NCI-H446 treated with DMSO at 0.1 percent for 48 hours (cell line): ENCODE measurements around the gene LGI4.
"Not testable (repeated sequence)": the region's sequence is repeated elsewhere in the genome, so short reads cannot be mapped to it uniquely, and the experiment has no call there.

ENCODE experiments used
- DNase-seq: peaks from one replicate; lab custom pipeline; 2025; lab: John Stamatoyannopoulos, UW

Gene LGI4

GRCh38 chr19:35160629-35161433, 26.0 kb upstream of the LGI4 start:
- no peak for DNase-seq

GRCh38 chr19:35159606-35160005, 24.7 kb upstream of the LGI4 start:
- no peak for DNase-seq

- DNase-seq: no peak
Observed at GRCh38 chr19:35157431-35157830, 22.6 kb upstream of the LGI4 start.

- DNase-seq: no peak
Observed at GRCh38 chr19:35156673-35157014, 21.8 kb upstream of the LGI4 start.

GRCh38 chr19:35155981-35156672, 21.3 kb upstream of the LGI4 start:
- DNase-seq: no peak

- no peak for DNase-seq
Observed at GRCh38 chr19:35155441-35155840, 20.6 kb upstream of the LGI4 start.

GRCh38 chr19:35154525-35155406, 19.9 kb upstream of the LGI4 start, which contains the start of gene FXYD5:
Gene FXYD5 (plus strand): TSS chr19:35154735. CDS start chr19:35155551, 816 bp downstream.
- DNase-seq: no peak

GRCh38 chr19:35153701-35154524, 19.1 kb upstream of the LGI4 start:
- no peak for DNase-seq

GRCh38 chr19:35153129-35153522, 18.3 kb upstream of the LGI4 start:
- not testable (repeated sequence) for DNase-seq

GRCh38 chr19:35151273-35152065, 16.6 kb upstream of the LGI4 start:
- DNase-seq: no peak

GRCh38 chr19:35150445-35150844, 15.6 kb upstream of the LGI4 start:
- no peak for DNase-seq

- no peak for DNase-seq
Observed at GRCh38 chr19:35149463-35149862, 14.6 kb upstream of the LGI4 start.

GRCh38 chr19:35146746-35147459, 12.0 kb upstream of the LGI4 start:
- DNase-seq: no peak

GRCh38 chr19:35144600-35145436, 10.0 kb upstream of the LGI4 start:
- no peak for DNase-seq

GRCh38 chr19:35144259-35144599, 9.4 kb upstream of the LGI4 start:
- no peak for DNase-seq

GRCh38 chr19:35143818-35144217, 9.0 kb upstream of the LGI4 start:
- no peak for DNase-seq

GRCh38 chr19:35143231-35143715, 8.4 kb upstream of the LGI4 start, which contains the start of gene FXYD7:
Gene FXYD7 (plus strand): TSS chr19:35143255. CDS start chr19:35143334, 79 bp downstream.
- no peak for DNase-seq

- DNase-seq: no peak
Observed at GRCh38 chr19:35142606-35143230, 7.9 kb upstream of the LGI4 start.
